Epithelial cell of proximal tubule (primary cell): ENCODE results near the gene CSF1. TPM values are rescaled to one million over a fixed set of nuclear protein-coding genes. Genes with fewer than 3 reads are reported as not detected.

Source experiments
- DNase-seq: peaks from one replicate; pipeline ENCODE4 v3.0.0-alpha.2; 2011; ENCODE audit warnings: low read depth
- H3K4me3 ChIP-seq: 2 replicates; pipeline ENCODE4 v1.5.1; 2011; ENCODE audit warnings: low read depth, mild to moderate bottlenecking, low read length
- CTCF ChIP-seq: conservative IDR thresholded peaks from 2 replicates; pipeline ENCODE4 v1.5.1; 2012; ENCODE audit warnings: low read depth, mild to moderate bottlenecking, low read length
- total RNA-seq: library from RNA; depleted of rRNA; stranded (reverse); fragments of >200 nt; gene quantifications from 2 replicates; pipeline ENCODE4 v1.2.3, GENCODE V29; 2015

Gene CSF1
- total RNA-seq, 1 donor from 2014 or later = 20.1 TPM

GRCh38 chr1:109873278-109874175 is 37.1 kb upstream of the CSF1 start:
- DNase-seq = peak; percentile 52
- no peak for TF ChIP-seq CTCF
- no peak overlapping the region for H3K4me3 ChIP-seq

GRCh38 chr1:109874445-109874844 is 36.2 kb upstream of the CSF1 start:
- no peak overlapping the region for H3K4me3 ChIP-seq
- DNase-seq = no peak
- no peak for TF ChIP-seq CTCF

- no peak for DNase-seq
- no peak overlapping the region for H3K4me3 ChIP-seq
- TF ChIP-seq CTCF = no peak
These were observed 34.8 kb upstream of the CSF1 start for GRCh38 chr1:109875874-109876273.

- TF ChIP-seq CTCF = no peak
- DNase-seq = no peak
- H3K4me3 ChIP-seq = peak overlapping the region; percentile 28
These were observed 33.9 kb upstream of the CSF1 start for GRCh38 chr1:109876617-109877316.

GRCh38 chr1:109877317-109877771 is 33.3 kb upstream of the CSF1 start:
- peak overlapping the region; percentile 28 for H3K4me3 ChIP-seq
- DNase-seq = peak; percentile 89
- TF ChIP-seq CTCF = peak; percentile 53

- no peak for DNase-seq
- peak overlapping the region; percentile 28 for H3K4me3 ChIP-seq
- TF ChIP-seq CTCF = no peak
These were observed 32.9 kb upstream of the CSF1 start for GRCh38 chr1:109877776-109878175.
